Kidney epithelial cell (primary cell): ENCODE measurements around the gene RBM28. TPM values are rescaled to one million over a fixed set of nuclear protein-coding genes. Genes with fewer than 3 reads are reported as not detected.

Source experiments
- DNase-seq: peaks from one replicate; pipeline ENCODE4 v3.0.0-alpha.2; 2010; ENCODE audit warnings: low read depth
- H3K27me3 ChIP-seq: 2 replicates; pipeline ENCODE4 v1.6.0; 2011; ENCODE audit warnings: low read length; ENCODE audit not compliant: control insufficient read depth, insufficient read depth
- H3K36me3 ChIP-seq: 2 replicates; pipeline ENCODE4 v1.5.1; 2011; ENCODE audit warnings: low read length; ENCODE audit not compliant: control insufficient read depth, insufficient read depth
- H3K4me3 ChIP-seq: 2 replicates; pipeline ENCODE4 v1.5.1; 2011; ENCODE audit warnings: low read depth, mild to moderate bottlenecking, control low read depth, low read length
- total RNA-seq: library from RNA; depleted of rRNA; stranded (reverse); fragments of >200 nt; gene quantifications from 2 replicates; pipeline ENCODE4 v1.2.3, GENCODE V29; 2015
- TF ChIP-seq, protein P1 (sequence below): IDR thresholded peaks from 2 replicates; pipeline ENCODE4 v1.5.1; 2011; ENCODE audit warnings: mild to moderate bottlenecking, moderate library complexity, low read length, control low read depth, inconsistent platforms; ENCODE audit not compliant: insufficient read depth, poor library complexity, severe bottlenecking

RBM28 gene
- total RNA-seq, 1 donor from 2014 or later, result 25.9 TPM

DNA sequence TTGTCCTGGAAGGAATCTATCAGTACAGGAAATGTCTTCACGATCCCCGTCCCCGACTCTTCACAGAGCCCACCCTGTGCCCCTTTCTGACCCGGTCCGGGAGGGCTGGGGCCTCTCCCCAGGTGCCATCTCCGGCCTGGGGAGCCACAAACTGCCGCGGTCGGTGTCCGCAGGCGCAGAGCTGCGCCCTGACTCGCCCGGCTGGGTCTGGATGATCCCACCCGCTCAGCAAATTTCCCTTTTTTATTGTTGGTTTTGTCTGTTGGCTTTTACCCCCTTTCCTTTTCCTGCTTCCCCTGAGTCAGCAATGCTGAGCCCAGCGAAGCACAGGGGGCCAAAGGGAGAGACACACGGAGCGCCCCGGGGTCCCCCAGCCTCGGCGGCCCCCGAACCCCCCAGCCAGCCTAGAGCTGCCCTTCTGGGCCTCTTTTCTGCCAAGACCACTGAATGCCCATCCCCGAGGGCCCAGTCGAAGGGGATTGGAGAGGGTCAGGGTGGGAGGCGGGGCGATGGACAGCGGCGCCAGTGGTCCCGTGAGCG is 71.7 kb downstream of the RBM28 start:
- Histone ChIP-seq H3K36me3 (no peaks in the 10 kb centered on the region), H3K27me3 (peaks cover 51% of the 10 kb centered on the region), H3K4me3 (peak overlapping the region; percentile 28)
- TF ChIP-seq, protein P1, sequence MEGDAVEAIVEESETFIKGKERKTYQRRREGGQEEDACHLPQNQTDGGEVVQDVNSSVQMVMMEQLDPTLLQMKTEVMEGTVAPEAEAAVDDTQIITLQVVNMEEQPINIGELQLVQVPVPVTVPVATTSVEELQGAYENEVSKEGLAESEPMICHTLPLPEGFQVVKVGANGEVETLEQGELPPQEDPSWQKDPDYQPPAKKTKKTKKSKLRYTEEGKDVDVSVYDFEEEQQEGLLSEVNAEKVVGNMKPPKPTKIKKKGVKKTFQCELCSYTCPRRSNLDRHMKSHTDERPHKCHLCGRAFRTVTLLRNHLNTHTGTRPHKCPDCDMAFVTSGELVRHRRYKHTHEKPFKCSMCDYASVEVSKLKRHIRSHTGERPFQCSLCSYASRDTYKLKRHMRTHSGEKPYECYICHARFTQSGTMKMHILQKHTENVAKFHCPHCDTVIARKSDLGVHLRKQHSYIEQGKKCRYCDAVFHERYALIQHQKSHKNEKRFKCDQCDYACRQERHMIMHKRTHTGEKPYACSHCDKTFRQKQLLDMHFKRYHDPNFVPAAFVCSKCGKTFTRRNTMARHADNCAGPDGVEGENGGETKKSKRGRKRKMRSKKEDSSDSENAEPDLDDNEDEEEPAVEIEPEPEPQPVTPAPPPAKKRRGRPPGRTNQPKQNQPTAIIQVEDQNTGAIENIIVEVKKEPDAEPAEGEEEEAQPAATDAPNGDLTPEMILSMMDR, result no peak
- DNase-seq, result no peak

DNA sequence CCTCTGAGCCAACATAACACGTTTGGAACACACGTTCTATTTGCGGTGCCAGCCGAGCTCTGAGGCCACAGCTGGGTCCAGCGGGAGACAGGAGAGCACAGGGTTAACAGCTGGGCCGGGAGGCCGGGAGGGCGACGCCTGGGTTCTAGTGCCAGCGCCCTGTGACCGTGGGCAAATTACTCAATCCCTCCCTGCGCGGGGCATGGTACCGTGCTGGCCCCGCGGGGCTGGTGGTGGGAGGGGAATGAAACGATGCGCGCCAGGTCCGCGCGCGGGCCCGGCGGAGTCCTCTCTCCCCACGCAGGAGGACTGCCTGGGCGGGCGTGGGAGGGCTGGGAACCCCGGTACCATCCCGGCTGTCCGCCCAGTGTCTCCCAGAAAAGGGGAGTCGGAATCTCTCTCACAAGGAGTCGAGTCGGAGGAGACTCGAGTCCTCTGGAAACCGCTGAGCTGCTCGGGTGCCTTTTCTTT is 72.2 kb downstream of the RBM28 start:
- TF ChIP-seq, protein P1, result no peak
- Histone ChIP-seq H3K27me3 (peaks cover 51% of the 10 kb centered on the region), H3K36me3 (no peaks in the 10 kb centered on the region), H3K4me3 (peak overlapping the region; percentile 28)
- DNase-seq, result no peak

DNA sequence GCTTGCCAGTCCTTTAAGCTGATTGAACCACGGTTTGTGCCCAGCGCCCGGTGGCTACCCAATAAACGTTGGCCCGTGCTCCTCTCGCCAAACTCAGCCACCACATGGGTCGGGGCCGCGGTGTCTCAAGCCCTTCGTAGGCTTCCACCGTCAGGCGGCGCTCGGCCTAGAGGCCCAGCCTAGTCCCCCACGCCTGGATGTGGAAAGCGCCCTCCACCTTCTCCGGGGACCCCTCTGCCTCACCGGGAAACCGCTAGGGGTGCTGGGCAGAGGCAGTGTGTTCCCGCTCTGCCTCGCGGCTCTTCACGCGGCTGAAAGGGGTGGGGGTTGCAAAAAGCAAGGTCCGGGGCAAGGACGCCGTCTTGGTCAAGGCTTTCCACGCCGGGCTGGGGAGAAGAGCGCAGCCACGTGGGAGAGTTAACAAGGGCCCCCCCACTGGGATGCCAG is 72.9 kb downstream of the RBM28 start:
- no peak for DNase-seq
- H3K27me3 ChIP-seq, result peaks cover 54% of the 10 kb centered on the region
- H3K36me3 ChIP-seq, result no peaks in the 10 kb centered on the region
- TF ChIP-seq, protein P1, result peak; percentile 38
- H3K4me3 ChIP-seq, result no peak overlapping the region

DNA sequence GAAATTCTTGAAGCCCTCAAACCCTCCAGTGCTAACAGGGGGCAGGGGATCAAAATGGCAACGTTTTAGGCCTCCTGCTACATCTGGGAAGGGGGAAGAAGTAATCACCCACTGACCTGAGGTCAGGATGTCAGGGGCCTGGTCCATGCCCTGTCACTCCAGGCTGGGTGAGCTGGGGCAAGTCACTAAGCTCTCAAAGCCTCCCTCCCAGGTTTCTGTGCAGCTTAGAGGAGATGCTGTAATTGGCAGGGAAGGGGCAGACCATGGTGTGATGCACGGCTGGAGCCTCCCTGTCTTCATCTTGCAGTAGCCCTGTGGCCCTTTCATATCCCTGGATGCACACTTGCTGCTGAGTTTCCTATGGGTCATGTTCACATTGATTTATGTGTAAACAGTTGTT is 75.5 kb downstream of the RBM28 start:
- H3K4me3 ChIP-seq, result no peak overlapping the region
- no peak for DNase-seq
- TF ChIP-seq, protein P1, result no peak
- no peaks in the 10 kb centered on the region for H3K36me3 ChIP-seq
- H3K27me3 ChIP-seq, result peaks cover 51% of the 10 kb centered on the region

DNA sequence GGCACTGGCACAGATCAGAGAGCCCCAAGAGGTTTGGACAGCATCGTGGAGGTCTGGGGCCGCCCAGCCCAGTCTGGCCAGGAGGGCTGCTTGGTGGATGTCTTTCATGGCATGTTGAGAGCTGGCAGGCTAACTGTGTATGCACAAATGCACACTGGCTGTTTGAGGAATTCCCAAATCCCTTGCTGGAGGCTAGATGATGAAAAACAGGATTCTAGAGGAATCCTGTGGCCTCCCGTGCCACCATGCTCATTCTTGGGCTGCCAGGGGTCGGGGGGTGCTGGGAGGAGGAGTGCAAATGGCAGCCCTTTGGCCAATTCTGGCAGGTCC is 76.1 kb downstream of the RBM28 start:
- Histone ChIP-seq H3K36me3 (no peaks in the 10 kb centered on the region), H3K27me3 (peaks cover 50% of the 10 kb centered on the region), H3K4me3 (no peak overlapping the region)
- TF ChIP-seq, protein P1, result no peak
- no peak for DNase-seq

DNA sequence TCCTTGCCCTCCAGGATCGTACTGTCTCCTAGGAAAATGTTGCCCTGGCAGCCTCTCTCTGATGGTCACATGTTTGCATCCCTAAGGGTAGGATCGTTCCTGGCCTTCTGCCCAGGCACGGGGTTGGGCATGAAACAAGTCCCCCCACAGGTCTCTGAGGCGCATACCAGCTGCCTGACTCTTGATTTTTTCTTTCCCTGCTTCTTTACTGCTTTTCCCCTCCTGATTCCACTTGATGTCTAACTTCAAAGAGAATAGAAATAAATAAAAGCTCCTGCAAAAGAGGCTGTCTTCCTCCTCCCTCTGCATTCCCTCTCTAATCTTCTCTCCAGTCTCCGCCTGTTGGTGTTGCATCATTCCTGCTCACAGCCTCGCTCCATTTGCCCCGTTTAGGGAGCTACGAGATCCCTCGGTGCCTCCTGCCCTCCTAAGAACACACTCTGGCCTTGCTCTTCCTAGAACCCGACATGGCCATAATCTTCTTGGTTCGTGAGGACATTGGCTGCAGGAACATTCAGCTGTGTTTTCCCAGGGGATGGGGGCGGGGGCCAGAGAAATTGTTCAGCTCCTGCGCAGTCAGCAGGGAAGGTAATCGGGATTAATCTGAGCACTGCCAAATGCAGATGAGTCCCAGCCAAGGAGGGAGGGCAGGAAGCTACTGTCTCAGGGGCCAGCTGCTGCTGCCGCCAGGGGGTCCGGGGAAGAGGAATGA is 76.7 kb downstream of the RBM28 start:
- Histone ChIP-seq H3K36me3 (no peaks in the 10 kb centered on the region), H3K27me3 (peaks cover 48% of the 10 kb centered on the region), H3K4me3 (no peak overlapping the region)
- peak; percentile 18 for DNase-seq
- TF ChIP-seq, protein P1, result no peak
